NCI-H345 (cell line): Measurements from ENCODE around the gene PCDHGC4.

Experiments
- DNase-seq: peaks from one replicate; lab custom pipeline; 2025; lab: John Stamatoyannopoulos, UW

PCDHGC4 gene

DNA sequence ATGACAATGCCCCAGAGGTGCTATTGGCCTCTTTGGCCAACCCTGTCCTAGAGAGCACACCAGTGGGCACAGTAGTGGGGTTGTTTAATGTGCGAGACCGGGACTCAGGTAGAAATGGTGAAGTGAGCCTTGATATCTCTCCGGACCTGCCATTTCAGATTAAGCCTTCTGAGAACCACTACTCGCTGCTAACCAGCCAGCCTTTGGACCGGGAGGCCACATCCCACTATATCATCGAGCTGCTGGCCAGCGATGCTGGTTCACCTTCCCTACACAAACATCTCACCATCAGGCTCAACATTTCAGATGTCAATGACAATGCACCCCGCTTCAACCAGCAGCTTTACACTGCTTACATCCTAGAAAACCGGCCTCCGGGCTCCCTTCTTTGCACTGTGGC is 5.4 kb downstream of the PCDHGC4 start:
- DNase-seq = no peak

DNA sequence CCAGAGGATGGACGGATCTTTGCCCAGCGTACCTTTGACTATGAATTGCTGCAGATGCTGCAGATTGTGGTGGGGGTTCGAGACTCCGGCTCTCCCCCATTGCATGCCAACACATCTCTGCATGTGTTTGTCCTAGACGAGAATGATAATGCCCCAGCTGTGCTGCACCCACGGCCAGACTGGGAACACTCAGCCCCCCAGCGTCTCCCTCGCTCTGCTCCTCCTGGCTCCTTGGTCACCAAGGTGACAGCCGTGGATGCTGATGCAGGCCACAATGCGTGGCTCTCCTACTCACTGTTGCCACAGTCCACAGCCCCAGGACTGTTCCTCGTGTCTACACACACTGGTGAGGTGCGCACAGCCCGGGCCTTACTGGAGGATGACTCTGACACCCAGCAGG is 5.9 kb downstream of the PCDHGC4 start:
- DNase-seq = no peak

DNA sequence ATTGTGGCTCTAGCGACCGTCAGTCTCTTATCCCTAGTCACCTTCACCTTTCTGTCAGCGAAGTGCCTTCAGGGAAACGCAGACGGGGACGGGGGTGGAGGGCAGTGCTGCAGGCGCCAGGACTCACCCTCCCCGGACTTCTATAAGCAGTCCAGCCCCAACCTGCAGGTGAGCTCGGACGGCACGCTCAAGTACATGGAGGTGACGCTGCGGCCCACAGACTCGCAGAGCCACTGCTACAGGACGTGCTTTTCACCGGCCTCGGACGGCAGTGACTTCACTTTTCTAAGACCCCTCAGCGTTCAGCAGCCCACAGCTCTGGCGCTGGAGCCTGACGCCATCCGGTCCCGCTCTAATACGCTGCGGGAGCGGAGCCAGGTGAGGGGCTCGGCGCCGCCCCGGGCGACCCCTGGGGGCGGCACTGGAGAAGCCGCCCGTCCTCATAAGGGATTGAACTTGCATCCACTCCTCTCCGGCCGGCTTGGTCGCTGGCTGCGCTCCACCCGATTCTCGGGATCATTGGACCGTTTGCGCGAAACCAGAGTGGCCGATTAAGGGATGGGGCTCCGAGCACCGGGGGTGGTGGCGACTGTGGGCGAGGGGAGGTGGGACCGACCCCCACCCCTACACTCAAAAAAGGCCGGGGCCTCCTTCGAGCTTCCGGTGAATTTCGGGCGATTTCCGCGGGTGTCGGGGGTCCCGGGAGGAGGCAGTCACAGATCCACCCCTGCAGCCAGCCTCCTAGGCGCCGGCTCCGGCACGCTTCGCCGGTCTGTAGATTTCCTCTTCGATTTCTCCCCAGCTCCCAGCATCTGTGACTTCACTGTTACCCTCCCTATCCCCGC is 6.7 kb downstream of the PCDHGC4 start:
- no peak for DNase-seq

DNA sequence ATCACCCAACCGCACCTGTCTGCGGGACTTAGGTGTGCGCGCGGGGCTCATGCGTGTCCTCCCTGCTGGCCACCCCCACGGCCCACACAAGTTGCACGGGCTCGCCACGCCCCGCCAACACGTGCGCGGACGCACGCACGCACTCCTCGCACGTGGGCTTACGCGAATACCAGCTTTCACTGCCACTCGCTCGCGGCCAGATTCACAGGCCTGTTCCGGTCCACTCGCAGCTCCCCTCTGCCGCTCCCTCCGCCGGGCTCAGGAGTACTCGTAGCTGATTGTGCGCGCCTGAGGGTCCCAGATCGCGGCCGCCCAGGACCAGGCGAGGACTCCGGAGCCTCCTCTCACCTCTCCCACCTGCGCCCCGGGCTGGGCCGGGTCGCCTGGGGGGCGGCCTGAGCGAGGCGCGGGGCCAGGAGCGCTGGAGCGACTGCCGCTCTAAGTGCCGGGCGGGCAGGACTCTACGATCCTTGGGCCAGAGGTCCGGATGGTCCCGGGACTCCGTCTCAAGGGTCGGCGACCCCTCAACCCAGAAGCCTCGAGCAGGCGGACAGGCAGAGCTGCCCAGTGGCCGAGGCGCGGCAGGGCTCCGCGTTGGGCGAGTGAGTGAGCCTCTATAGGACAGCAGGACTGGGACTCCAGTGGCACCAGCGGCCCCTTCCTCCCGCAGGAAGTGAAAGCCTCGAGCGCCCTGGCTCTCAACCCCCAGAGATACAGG is 7.5 kb downstream of the PCDHGC4 start:
- DNase-seq = no peak

DNA sequence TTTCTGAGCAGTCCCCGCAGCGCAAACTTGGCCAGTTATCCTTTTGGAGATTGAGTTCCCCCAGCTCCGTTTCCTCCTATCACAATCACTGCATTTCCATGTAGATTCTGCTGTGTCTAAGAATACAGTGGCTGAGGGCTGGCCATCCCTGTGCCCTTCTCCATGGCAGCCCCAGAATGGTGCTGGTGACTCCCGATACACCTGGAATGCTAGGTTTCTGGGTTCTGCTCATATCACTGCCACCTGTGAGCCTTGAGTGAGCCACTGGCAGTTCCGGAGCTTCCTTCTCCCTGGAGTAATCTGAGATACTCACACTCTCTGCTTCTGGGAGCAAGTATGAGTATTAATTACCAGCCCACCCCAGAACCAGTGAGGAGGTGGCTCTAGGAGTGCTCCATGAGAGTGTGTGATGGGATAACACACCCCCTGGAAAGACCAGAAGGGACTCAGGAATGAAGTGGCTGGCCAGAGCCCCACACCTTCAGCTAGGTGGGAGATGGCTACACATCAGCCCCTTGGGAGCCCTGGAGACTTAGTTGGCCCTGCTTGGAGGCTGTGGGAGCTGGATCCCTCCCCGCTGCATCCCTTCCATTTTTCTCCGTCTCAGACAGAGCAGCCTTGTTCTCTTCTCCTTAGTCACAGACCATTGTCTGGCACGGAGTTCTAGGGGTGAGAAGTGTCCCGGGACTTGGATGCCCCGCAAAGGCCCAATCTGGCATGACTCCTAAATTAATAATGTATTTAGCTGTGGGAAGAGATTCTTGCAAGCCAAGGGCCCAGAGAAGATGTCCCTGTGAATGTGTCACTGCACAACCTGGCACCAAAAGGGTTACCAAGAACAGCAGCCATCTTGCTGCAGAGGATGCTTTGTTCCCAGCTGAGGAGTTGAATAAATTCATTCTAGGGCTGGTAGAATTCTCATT is 8.9 kb downstream of the PCDHGC4 start:
- no peak for DNase-seq

DNA sequence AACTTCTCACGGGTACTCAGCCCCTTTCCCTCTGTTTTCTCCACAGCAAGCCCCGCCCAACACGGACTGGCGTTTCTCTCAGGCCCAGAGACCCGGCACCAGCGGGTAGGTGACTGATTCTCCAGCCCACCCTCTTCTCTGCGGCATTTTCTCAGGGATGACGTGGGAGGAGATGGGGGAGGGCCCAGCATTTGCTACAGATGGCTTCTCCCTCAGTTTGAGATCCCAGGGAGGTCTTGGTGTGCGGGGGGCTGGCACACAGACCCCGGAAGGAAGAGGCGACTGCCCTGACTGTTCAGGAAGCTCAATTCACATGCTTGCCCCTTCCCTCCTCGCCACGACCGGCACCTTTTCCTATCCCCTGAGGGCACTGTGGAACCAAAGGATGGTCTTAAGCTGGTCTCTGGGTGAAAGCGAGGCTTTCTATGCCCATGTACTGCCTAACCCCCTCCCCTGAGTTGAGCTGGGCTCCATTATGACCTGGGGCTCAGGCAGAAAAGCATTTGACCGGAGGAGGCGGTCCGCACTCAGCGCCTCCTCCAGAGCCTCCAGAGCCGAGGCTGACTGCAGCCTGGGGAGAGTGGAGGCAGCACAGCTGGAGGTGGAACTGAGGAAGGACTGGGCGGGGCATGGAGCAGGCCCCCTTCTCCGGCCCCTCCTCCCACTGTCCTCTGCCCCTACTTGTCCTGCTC is 10.1 kb downstream of the PCDHGC4 start:
- DNase-seq = no peak

DNA sequence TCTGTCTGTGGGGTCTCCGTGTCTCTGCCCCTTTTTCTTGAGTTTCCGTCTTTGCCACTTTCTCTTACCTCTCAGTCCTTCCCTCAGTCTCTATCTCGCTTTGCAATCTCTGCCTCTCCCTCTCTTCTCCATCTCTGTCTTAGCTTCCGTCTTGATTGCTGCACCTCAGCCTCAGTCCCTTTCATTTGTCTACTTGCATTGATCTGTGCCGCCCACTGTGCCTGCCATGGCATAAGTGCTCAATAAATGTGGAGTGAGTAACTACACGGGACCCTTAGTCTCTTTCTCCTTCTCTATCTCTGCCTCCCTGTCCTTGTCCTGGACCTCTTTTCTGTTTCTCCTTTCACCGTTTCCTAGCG is 10.6 kb downstream of the PCDHGC4 start:
- DNase-seq = no peak

DNA sequence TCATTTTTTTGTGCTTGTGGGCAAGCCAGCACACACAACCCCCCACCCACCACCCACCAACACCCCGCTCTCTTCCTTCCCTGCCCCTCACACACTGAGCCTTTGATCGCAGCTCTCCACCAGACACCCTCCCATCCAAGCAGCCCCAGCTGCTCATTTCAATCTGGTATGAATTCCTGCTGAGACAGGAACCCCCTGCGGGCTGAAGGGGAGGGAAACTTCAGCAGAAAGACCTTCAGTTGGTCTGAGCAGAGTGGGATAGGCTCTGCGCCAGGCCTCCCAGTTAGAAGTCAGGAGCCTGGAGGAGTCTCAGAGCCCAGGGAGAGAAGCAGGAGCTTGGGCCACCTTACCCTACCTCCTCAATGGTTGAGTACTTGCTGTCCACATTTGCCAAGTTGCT is 11.2 kb downstream of the PCDHGC4 start:
- DNase-seq = no peak

DNA sequence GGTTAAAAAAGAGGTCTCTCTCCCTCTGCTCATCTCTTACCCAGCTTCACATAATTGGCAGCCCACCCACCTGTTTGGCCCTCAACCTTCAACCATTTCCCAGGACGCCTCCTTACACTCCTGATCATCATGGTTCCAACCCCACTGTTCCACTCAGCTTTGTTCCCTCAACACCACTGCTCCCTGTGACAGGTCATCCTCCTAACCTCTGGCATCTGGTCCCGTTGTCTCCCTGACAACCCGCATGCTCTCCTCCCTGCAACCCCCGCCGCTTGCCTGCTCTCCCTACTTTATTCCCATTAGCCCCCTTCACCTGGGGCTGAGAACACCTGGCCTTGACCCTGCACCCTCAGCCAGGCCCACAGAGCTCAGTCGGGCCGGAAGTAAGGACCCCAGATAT is 16.9 kb downstream of the PCDHGC4 start:
- DNase-seq = no peak

DNA sequence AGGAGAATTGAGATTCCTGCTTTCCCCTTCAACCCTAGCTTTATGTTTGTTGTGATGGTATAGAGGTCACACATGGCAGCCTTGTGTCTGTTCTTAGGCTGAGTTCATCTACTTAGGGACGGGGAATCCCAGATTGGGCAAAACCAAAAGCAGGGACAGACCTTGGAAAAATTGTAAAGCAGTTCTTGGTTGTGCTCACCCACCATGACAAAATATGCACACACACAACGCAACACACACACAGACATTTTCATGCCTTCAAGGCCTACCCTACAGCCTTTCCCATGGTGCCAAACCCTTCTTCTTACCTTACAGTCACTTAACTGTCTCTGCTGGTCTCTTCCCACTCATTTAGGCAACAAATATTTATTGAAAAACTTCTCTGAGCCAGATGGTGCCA is 18.9 kb downstream of the PCDHGC4 start:
- DNase-seq = no peak

DNA sequence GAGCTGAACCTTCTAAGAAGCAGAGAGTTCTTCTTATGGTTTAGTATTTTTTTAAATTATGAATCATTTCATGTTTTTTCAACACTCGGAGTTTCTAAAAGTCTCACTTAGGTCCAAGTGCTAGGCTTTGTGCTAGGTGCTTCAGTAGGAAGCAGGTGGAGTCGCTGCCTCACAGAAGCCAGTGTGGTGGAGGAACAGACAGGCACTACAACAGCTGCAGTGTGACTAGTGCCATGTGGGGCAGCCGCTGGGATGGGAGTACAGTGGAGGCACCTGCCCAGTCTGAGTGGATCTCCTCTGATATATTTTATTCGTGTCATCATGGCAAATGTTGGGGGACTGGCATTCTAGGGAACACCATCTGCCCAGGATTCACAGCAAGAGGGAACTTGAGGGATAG is 19.4 kb downstream of the PCDHGC4 start:
- no peak for DNase-seq

DNA sequence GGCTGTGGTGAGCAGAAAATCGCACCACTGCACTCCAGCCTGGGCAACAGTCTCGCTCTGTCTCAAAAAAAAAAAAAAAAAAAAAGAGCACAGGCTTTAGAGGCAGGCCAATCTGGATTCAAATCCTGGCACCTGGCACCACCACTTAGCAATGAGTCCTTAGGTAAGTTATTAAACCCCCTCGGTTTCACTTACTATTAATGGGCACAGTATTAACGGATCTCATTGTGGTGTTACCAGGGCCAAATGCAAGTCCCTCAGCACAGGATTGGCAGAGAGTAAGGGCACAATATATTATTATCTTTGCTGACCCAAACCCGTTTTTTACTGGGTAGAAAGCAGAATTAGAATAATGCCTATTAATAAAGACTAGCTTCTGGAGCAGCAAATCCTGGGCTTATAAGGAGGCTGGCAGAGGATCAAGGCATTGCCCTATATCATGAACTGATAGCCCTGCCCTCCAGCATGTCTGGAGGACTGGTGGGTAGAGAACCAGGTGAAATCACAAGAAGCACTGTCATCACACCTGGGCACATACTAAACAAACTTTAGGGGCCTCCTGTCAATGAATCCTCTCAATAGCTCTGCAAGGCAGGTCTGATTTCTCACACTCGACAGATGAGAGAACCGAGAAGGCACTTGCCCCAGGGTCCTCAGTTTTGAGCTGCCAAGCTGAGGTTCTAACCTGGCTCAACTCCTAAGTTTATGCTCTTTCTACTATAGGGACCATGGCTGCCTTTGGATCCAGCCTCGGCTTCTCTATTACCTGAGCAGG is 21.7 kb downstream of the PCDHGC4 start:
- no peak for DNase-seq

DNA sequence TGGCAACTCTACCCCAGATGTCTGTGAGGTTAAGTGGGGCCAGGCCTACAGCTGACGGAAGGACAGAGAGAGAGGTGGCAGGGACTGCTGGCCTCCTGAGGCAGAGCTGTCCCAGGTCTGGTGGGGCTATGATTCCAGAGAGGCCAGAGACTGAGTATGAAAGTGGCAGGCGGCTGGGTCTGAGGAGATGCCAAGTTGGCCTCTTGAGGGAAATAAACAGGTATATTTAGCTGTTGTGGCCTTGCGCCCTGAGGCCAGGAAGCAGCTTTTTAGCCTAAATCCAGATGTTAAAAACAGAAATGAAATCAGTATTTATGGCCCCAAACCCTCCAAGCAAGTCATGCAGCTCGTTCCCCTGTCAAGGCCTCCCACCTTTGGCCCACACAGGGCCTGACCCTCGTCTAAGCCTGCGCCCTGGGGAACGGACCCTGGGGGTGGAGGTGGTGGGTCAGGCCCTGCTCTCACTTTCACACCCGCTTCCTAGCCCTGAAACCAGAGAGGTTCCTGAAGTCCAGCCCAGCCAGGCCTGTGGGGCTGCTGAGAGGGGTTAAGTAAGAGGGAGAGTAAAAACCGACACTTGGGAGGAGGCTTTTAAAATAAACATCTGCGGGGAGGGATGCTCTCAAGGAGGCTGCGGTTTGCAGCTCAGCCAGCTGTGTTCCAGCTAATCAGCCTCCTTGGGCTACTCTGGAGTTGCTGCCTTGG is 22.7 kb downstream of the PCDHGC4 start:
- DNase-seq = no peak

DNA sequence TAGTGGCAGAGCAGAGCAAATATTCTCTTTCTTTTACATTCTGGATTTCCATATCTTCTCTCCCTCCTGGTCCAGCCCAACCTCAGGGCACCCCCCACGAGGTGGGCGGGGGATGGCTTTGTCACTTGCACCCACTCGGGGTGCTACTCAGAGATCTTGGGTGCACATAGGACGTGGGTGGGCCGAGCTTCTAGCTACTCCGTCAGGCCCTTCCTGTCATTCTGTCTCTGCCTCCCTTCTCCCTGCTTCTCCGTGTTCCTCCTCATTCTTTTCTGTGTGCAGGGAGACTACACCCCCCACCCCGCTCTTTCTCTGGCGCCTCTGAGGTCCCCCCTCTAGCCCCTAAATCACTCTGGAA is 23.6 kb downstream of the PCDHGC4 start:
- no peak for DNase-seq

DNA sequence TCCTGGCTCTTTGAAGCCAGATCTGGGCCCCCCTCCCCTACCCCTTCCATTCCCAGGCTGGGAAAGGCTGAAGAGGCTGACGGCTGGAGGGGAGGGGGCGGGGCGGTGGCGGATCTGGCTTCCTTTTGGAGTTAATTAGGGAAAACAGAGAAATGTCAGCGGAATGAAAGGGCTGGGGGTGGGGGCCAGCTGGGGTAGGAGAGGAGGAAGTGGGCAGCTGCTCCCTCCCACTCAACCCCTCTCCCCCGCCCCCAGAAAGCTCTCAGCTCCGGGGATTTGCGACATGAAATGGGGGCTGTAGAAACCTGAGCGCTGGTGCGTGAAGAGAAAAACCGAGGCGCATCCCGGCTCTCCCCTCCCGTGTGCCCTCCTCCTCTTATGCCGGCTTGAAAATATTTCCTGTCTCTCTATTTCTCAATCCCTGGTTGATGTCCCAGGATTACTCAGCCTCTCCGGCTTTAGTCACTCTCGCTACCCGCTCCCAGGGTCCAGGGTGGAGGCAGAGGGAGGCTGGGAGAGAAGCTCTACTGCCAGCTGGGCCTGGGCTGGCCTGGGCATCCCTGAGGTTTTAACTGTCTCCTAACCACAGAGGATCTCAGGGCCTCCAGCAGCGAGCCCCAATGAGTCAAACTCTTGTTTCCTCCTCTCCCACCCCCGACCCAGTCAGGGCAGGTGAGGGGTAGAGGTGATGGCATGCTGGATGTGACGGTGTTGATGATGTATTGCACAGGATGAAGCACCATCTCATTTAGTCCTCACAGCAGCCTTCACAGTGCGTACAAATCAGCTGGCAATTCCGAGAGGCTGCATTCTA is 24.2 kb downstream of the PCDHGC4 start:
- DNase-seq = no peak

DNA sequence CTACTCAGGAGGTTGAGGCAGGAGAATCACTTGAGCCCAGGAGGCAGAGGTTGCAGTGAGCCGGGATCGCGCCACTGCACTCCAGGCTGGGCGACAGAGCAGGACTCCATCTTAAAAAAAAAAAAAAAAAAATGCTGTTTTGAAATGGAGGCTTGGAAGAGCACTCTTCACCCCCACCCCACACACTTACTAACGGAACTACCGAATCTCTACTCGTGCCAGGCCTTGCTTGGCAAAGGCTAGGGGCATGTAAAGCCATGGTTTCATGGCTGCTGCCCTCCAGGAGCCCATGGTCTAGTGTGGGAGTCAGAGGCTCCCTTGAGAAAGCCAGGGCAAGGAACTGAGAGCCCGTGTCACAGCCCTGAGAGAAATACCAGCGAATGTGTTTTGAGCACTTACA is 25.3 kb downstream of the PCDHGC4 start:
- DNase-seq = no peak

DNA sequence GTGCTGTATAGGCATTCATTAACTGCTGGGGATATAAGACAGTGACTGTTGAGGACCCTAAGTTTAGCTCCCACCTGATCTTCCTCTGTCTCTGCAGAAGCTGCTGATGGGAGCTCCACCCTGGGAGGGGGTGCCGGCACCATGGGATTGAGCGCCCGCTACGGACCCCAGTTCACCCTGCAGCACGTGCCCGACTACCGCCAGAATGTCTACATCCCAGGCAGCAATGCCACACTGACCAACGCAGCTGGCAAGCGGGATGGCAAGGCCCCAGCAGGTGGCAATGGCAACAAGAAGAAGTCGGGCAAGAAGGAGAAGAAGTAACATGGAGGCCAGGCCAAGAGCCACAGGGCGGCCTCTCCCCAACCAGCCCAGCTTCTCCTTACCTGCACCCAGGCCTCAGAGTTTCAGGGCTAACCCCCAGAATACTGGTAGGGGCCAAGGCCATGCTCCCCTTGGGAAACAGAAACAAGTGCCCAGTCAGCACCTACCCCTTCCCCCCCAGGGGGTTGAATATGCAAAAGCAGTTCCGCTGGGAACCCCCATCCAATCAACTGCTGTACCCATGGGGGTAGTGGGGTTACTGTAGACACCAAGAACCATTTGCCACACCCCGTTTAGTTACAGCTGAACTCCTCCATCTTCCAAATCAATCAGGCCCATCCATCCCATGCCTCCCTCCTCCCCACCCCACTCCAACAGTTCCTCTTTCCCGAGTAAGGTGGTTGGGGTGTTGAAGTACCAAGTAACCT is 26.2 kb downstream of the PCDHGC4 start:
- no peak for DNase-seq

DNA sequence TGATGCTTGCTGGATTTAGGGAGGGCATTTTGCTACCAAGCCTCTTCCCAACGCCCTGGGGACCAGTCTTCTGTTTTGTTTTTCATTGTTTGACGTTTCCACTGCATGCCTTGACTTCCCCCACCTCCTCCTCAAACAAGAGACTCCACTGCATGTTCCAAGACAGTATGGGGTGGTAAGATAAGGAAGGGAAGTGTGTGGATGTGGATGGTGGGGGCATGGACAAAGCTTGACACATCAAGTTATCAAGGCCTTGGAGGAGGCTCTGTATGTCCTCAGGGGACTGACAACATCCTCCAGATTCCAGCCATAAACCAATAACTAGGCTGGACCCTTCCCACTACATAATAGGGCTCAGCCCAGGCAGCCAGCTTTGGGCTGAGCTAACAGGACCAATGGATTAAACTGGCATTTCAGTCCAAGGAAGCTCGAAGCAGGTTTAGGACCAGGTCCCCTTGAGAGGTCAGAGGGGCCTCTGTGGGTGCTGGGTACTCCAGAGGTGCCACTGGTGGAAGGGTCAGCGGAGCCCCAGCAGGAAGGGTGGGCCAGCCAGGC is 27.0 kb downstream of the PCDHGC4 start:
- DNase-seq = no peak
